Posterior cingulate gyrus (tissue), 11 donors: ENCODE measurements around the gene GJB5.
A peak's percentile ranks its signal among the peaks of the same experiment; 100 is the strongest.

Source experiments
- DNase-seq, 10 donors: peaks; one replicate each; pipeline versions ENCODE4 v3.0.0 to v3.0.0-alpha.2; 2020 to 2021; ENCODE audit warnings: mixed read lengths in 3 of 10
- intact Hi-C: fragments of 100-400 bp; cut with DNase I; formaldehyde crosslinking; loops from one replicate; pipeline ENCODE4 v1.15.1; 2023

Gene GJB5

GRCh38 chr1:34743775-34744174 is 11.1 kb upstream of the GJB5 start:
- intact Hi-C loops: loop anchor here (2.0 to 10.0 kb wide), 3 partner anchors 146 to 1111 kb away; no protein-coding TSS in a partner anchor
- DNase-seq: peak in 1 of 10 donors; percentile 56

GRCh38 chr1:34744851-34745250 is 10.0 kb upstream of the GJB5 start:
- intact Hi-C loops: loop anchor here (5.0 to 10.0 kb wide), 2 partner anchors 148 to 280 kb away; no protein-coding TSS in a partner anchor
- DNase-seq: peak in 3 of 10 donors; percentile 38 to 82 (median 41)

GRCh38 chr1:34745666-34746065 is 9.2 kb upstream of the GJB5 start:
- intact Hi-C loops: loop anchor here (10.0 kb wide), 1 partner anchor 281 kb away; no protein-coding TSS in a partner anchor
- DNase-seq: no peak

- intact Hi-C loops: loop anchor here (10.0 kb wide), 1 partner anchor 281 kb away; no protein-coding TSS in a partner anchor
- DNase-seq: no peak
Measured at GRCh38 chr1:34746101-34746500, 8.7 kb upstream of the GJB5 start.

- intact Hi-C loops: loop anchor here (10.0 kb wide), 1 partner anchor 282 kb away; no protein-coding TSS in a partner anchor
- no peak for DNase-seq
Measured at GRCh38 chr1:34746785-34747637, 7.8 kb upstream of the GJB5 start.

- intact Hi-C loops: loop anchor here (10.0 kb wide), 1 partner anchor 283 kb away; no protein-coding TSS in a partner anchor
- DNase-seq: no peak
Measured at GRCh38 chr1:34747638-34747941, 7.3 kb upstream of the GJB5 start.

GRCh38 chr1:34749992-34750391 is 4.9 kb upstream of the GJB5 start:
- intact Hi-C loops: loop anchor here (10.0 kb wide), 1 partner anchor 285 kb away; no protein-coding TSS in a partner anchor
- no peak for DNase-seq

GRCh38 chr1:34750610-34751009 is 4.2 kb upstream of the GJB5 start:
- DNase-seq: peak in 1 of 10 donors; percentile 42
- intact Hi-C loops: no loop called here

- intact Hi-C loops: no loop called here
- DNase-seq: no peak
Measured at GRCh38 chr1:34753163-34753562, 1.7 kb upstream of the GJB5 start.

- intact Hi-C loops: no loop called here
Measured at GRCh38 chr1:34755961-34756360, 1.1 kb downstream of the GJB5 start.

GRCh38 chr1:34757386-34757785 is 2.5 kb downstream of the GJB5 start:
- DNase-seq: peak in 2 of 10 donors; percentile 59 to 69
- intact Hi-C loops: no loop called here

More at GRCh38 chr1:34755961-34756360, 1.1 kb downstream of the GJB5 start:
- DNase-seq: peak in 2 of 10 donors; percentile 50 to 53

- peak in 1 of 10 donors; percentile 27 for DNase-seq
- intact Hi-C loops: no loop called here
Measured at GRCh38 chr1:34758751-34759150, 3.9 kb downstream of the GJB5 start.

- peak in 2 of 10 donors; percentile 17 to 26 for DNase-seq
- intact Hi-C loops: no loop called here
Measured at GRCh38 chr1:34759503-34760357, 4.9 kb downstream of the GJB5 start, which contains the start of gene GJB4. Gene GJB4 (plus strand): TSS chr1:34759740. CDS start chr1:34761255, 1,515 bp downstream.

GRCh38 chr1:34761176-34761761 is 6.4 kb downstream of the GJB5 start:
- peak in 2 of 10 donors; percentile 46 to 81 for DNase-seq
- intact Hi-C loops: no loop called here

- peak in 2 of 10 donors; percentile 62 to 72 for DNase-seq
- intact Hi-C loops: no loop called here
Measured at GRCh38 chr1:34761776-34762307, 7.0 kb downstream of the GJB5 start.

GRCh38 chr1:34762474-34763141 is 7.8 kb downstream of the GJB5 start:
- intact Hi-C loops: no loop called here
- DNase-seq: peak in 2 of 10 donors; percentile 49 to 63

- DNase-seq: peak in 1 of 10 donors; percentile 66
- intact Hi-C loops: no loop called here
Measured at GRCh38 chr1:34763142-34763781, 8.4 kb downstream of the GJB5 start.

GRCh38 chr1:34768856-34769255 is 14.0 kb downstream of the GJB5 start:
- no peak for DNase-seq
- intact Hi-C loops: no loop called here
